Prostate gland (tissue), 2 donors: ENCODE measurements around the gene SLC12A3. TPM values are rescaled to one million over a fixed set of nuclear protein-coding genes. Genes with fewer than 3 reads are reported as not detected.
A peak's percentile ranks its signal among the peaks of the same experiment; 100 is the strongest.

Experiments used
- DNase-seq: peaks from one replicate; pipeline ENCODE4 v3.0.0-alpha.2; 2019; ENCODE audit warnings: low spot score
- H3K27ac ChIP-seq, 2 donors: fragments of 200-600 bp; sonication (generic); 2 replicates each; pipeline ENCODE4 v1.5.1; 2017 to 2019
- H3K27me3 ChIP-seq: fragments of 200-600 bp; sonication (generic); replicated peaks from 2 replicates; pipeline ENCODE4 v1.5.1; 2019; ENCODE audit not compliant: insufficient read depth
- H3K36me3 ChIP-seq, 2 donors: fragments of 200-600 bp; sonication (generic); 1 replicate in 1 of 2; 2 replicates in 1 of 2; pipeline versions ENCODE4 v1.5.1 to v1.8.1; 2017 to 2019
- H3K4me1 ChIP-seq: fragments of 200-600 bp; sonication (generic); replicated peaks from 2 replicates; pipeline ENCODE4 v1.5.1; 2019
- H3K4me3 ChIP-seq, 2 donors: fragments of 200-600 bp; sonication (generic); 2 replicates each; pipeline ENCODE4 v1.5.1; 2017 to 2019
- H3K9me3 ChIP-seq: fragments of 200-600 bp; sonication (generic); 2 replicates; pipeline ENCODE4 v1.5.1; 2017
- CTCF ChIP-seq, 4 experiments: fragments of 200-600 bp in 2 of 4; fragments of 450-650 bp in 2 of 4; sonication (generic) in 2 of 4; IDR thresholded peaks; 1 replicate in 3 of 4; 2 replicates in 1 of 4; pipeline ENCODE4 v1.5.1; 2016 to 2019; ENCODE audit warnings: antibody characterized with exemption in 4 of 4, mild to moderate bottlenecking in 2 of 4, moderate library complexity in 2 of 4
- POLR2A ChIP-seq: fragments of 450-650 bp; IDR thresholded peaks from one replicate; pipeline ENCODE4 v1.6.1; 2016; ENCODE audit warnings: antibody characterized with exemption, mild to moderate bottlenecking
- POLR2AphosphoS5 ChIP-seq: sonication (generic); formaldehyde crosslinking; IDR thresholded peaks from one replicate; pipeline ENCODE4 v1.6.1; 2017; ENCODE audit warnings: antibody characterized with exemption
- WGBS: methylation state at CpG from one replicate; pipeline ENCODE4 v1.1.5; 2018; 5-methylcytosine and 5-hydroxymethylcytosine counted together
- intact Hi-C: fragments of 100-400 bp; cut with DNase I; formaldehyde crosslinking; loops from one replicate; pipeline ENCODE4 v1.14.2; 2022
- total RNA-seq, 2 donors: library from RNA; depleted of rRNA; stranded (reverse); fragments of >200 nt; gene quantifications; one replicate each; pipeline ENCODE4 v1.1.0, GENCODE V29; 2016

The SLC12A3 gene
- total RNA-seq, 2 donors from 2014 or later: 0.23 TPM; not detected in 1

DNA sequence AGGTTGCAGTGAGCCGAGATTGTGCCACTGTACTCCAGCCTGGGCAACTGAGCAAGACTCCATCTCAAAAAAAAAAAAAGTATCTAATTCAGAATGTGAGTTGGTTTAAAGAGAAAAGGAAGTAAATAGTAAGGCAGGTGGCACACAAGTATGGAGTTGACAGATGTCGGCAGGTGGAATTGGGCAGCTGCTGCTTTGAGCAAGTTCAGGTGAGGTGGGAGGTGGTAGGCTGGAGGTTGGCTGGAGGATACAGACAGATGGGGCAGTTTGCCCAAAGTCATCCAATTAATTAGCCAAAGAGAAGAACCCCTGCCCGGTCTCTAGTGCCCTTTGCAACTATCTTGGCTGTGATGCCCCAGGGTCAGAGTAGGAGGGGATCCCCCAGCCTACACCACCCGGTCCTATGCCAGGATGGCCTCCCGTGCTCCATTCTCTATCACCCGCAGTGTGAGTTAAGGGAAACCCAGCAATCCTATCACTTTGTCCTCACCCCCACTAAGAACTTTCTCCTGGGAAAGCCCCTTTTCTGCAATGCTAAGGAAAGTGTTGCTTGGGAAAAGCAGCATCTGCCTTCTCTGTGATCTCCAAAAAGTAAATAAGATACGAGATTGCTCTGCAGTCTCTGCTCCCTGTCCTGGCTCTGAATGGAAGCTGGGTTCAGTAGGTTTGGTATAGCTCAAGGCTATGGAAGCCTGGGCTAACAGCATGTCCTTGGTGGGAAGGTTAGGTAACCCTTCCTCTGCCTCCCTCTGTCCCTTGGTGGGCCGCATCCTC, 32.2 kb downstream of the SLC12A3 start:
- DNase-seq: no peak
- Histone ChIP-seq H3K36me3 (no peaks in the 10 kb centered on the region), H3K9me3 (no peaks in the 10 kb centered on the region), H3K27me3 (no peaks in the 10 kb centered on the region), H3K4me3 (no peak overlapping the region), H3K27ac (no peak overlapping the region), H3K4me1 (no peaks in the 10 kb centered on the region)
- intact Hi-C loops: no loop called here
- WGBS: 80% methylated on average over 8 of the region's 8 CpGs
- TF ChIP-seq CTCF (IDR thresholded peaks at IDR 0.05) (no peak), POLR2AphosphoS5 (no peak), POLR2A (no peak)

DNA sequence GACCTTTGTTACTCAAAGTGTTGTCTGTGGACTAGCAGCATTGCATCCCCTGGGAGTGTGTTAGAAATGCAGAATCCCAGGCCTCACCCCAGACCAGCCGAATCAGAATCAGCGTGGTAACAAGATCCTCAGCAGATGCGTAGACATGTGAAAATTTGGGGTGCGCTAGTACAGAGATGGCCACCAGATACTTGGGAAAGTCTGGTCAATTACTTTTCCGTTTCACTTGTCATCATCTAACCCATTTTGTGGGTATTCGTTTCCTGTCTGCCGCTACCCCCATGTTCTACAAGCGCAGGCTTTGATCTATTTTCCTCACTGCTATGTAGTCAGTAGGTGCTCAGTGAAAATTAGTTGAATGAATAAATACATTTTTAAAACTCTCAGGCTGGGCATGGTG, 33.8 kb downstream of the SLC12A3 start:
- Histone ChIP-seq H3K4me3 (no peak overlapping the region), H3K4me1 (no peaks in the 10 kb centered on the region), H3K36me3 (no peaks in the 10 kb centered on the region), H3K9me3 (no peaks in the 10 kb centered on the region), H3K27me3 (no peaks in the 10 kb centered on the region), H3K27ac (no peak overlapping the region)
- WGBS: 96% methylated on average over 8 of the region's 8 CpGs
- TF ChIP-seq CTCF (IDR thresholded peaks at IDR 0.05) (no peak), POLR2AphosphoS5 (no peak), POLR2A (no peak)
- intact Hi-C loops: no loop called here
- DNase-seq: no peak

DNA sequence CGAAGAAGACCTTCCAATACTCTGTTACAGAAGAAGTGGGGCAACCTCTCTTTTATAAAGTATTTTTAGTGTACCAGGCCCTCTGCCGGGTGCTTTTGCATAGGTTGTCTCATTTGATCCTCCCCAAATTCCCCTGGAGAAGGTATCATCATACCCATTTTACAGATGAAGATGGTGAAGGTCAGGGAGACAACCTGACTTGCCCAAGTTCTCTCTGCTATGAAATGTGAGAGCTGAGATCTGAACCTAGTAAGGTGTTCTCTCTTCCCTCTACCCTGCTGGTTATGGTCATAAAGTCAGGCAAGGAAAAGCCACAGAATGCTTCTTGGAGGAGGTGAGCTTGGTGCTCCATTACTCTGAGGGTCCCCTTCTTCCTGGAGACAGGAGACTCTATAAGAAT, 38.9 kb downstream of the SLC12A3 start:
- no peak overlapping the region for H3K4me3 ChIP-seq
- WGBS: 92% methylated on average over 2 of the region's 2 CpGs
- no peaks in the 10 kb centered on the region for H3K4me1 ChIP-seq
- intact Hi-C loops: no loop called here
- H3K36me3 ChIP-seq: no peaks in the 10 kb centered on the region
- no peak for TF ChIP-seq POLR2AphosphoS5
- no peak for TF ChIP-seq CTCF (IDR thresholded peaks at IDR 0.05)
- no peak for TF ChIP-seq POLR2A
- no peaks in the 10 kb centered on the region for H3K9me3 ChIP-seq
- DNase-seq: no peak
- no peaks in the 10 kb centered on the region for H3K27me3 ChIP-seq
- H3K27ac ChIP-seq: no peak overlapping the region

DNA sequence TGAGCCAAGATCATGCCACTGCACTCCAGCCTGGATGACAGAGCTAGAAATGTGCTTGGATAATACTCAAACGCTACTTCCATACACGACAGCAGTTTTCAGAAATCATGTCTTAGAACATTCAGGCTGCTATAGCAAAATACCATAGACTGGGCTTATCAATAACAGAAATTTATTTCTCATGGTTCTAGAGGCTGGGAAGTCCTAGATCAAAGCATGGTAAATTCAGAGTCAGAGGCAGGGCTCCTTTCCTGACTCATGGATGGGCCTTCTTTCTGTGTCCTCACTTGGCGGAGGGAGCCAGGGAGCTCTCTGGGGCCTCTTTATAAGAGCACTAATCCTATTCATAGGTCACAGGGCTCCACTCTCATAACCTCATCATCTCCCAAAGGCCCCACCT, 42.4 kb downstream of the SLC12A3 start:
- WGBS: 98% methylated on average over 3 of the region's 3 CpGs
- TF ChIP-seq POLR2A: no peak
- TF ChIP-seq CTCF (IDR thresholded peaks at IDR 0.05): no peak
- no peak for TF ChIP-seq POLR2AphosphoS5
- Histone ChIP-seq H3K4me3 (no peak overlapping the region), H3K27ac (no peak overlapping the region), H3K9me3 (no peaks in the 10 kb centered on the region), H3K4me1 (peaks cover 8% of the 10 kb centered on the region), H3K27me3 (no peaks in the 10 kb centered on the region), H3K36me3 (no peaks in the 10 kb centered on the region)
- intact Hi-C loops: no loop called here
- DNase-seq: no peak

GRCh38 chr16:56909527-56909979, 44.5 kb downstream of the SLC12A3 start:
- peaks cover 27% of the 10 kb centered on the region for H3K4me1 ChIP-seq
- no peaks in the 10 kb centered on the region for H3K9me3 ChIP-seq
- peak overlapping the region in 1 of 2 donors; percentile 94 for H3K27ac ChIP-seq
- TF ChIP-seq POLR2AphosphoS5 (no peak), POLR2A (no peak), CTCF (IDR thresholded peaks at IDR 0.05) (no peak)
- intact Hi-C loops: no loop called here
- no peaks in the 10 kb centered on the region for H3K36me3 ChIP-seq
- 50% methylated on average over 7 of the region's 7 CpGs for WGBS
- DNase-seq: no peak
- no peaks in the 10 kb centered on the region for H3K27me3 ChIP-seq
- H3K4me3 ChIP-seq: no peak overlapping the region
